Upper lobe of right lung (tissue), 1 donor: ENCODE data around the gene RNF41. TPM values are rescaled to one million over a fixed set of nuclear protein-coding genes. Genes with fewer than 3 reads are reported as not detected.

Source experiments
- ATAC-seq: fragments of 200-7000 bp; cut with Tn5 transposase; one replicate; pipeline ENCODE4 v1.9.1; 2020; ENCODE audit warnings: mild to moderate bottlenecking, moderate library complexity
- DNase-seq: peaks from one replicate; pipeline ENCODE4 v3.0.0-alpha.2; 2020
- H3K27ac ChIP-seq: fragments of 200-600 bp; one replicate; pipeline ENCODE4 v1.8.0; 2022
- H3K27me3 ChIP-seq: fragments of 200-600 bp; one replicate; pipeline ENCODE4 v1.8.0; 2022; ENCODE audit warnings: mild to moderate bottlenecking
- H3K36me3 ChIP-seq: fragments of 200-600 bp; one replicate; pipeline ENCODE4 v1.8.0; 2022
- H3K4me1 ChIP-seq: fragments of 200-600 bp; one replicate; pipeline ENCODE4 v1.8.0; 2022
- H3K4me3 ChIP-seq: fragments of 200-600 bp; one replicate; pipeline ENCODE4 v1.8.0; 2022; ENCODE audit warnings: mild to moderate bottlenecking
- H3K9me3 ChIP-seq: fragments of 200-600 bp; one replicate; pipeline ENCODE4 v1.8.0; 2022
- intact Hi-C: fragments of 100-400 bp; cut with DNase I; formaldehyde crosslinking; loops from one replicate; pipeline ENCODE4 v1.11.0; 2022
- total RNA-seq: library from RNA; stranded (reverse); fragmentation: NEBNext Ultra II Directional; extraction: Animal tissue kit (Norgen Biotek cat#: 25700); gene quantifications from one replicate; pipeline ENCODE4 v1.2.1, GENCODE V29; 2021
- TF ChIP-seq, protein P1 (sequence below): fragments of 200-600 bp; IDR thresholded peaks from one replicate; pipeline ENCODE4 v1.8.0; 2022; ENCODE audit warnings: antibody characterized with exemption
- donor health status: DM: no; HTN: yes; CAD: no; lungs with severe emphysema.

The RNF41 gene
- total RNA-seq, 1 donor from 2014 or later: 51.6 TPM

GRCh38 chr12:56206452-56207166, 15.1 kb downstream of the RNF41 start:
- Histone ChIP-seq H3K9me3 (no peaks in the 10 kb centered on the region), H3K4me3 (no peak overlapping the region), H3K4me1 (peaks cover 13% of the 10 kb centered on the region), H3K27ac (no peak overlapping the region), H3K36me3 (peaks cover 74% of the 10 kb centered on the region), H3K27me3 (no peaks in the 10 kb centered on the region)
- DNase-seq (no peak), ATAC-seq (peak; percentile 83)
- intact Hi-C loops: no loop called here
- TF ChIP-seq, protein P1, sequence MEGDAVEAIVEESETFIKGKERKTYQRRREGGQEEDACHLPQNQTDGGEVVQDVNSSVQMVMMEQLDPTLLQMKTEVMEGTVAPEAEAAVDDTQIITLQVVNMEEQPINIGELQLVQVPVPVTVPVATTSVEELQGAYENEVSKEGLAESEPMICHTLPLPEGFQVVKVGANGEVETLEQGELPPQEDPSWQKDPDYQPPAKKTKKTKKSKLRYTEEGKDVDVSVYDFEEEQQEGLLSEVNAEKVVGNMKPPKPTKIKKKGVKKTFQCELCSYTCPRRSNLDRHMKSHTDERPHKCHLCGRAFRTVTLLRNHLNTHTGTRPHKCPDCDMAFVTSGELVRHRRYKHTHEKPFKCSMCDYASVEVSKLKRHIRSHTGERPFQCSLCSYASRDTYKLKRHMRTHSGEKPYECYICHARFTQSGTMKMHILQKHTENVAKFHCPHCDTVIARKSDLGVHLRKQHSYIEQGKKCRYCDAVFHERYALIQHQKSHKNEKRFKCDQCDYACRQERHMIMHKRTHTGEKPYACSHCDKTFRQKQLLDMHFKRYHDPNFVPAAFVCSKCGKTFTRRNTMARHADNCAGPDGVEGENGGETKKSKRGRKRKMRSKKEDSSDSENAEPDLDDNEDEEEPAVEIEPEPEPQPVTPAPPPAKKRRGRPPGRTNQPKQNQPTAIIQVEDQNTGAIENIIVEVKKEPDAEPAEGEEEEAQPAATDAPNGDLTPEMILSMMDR: peak; percentile 49

DNA sequence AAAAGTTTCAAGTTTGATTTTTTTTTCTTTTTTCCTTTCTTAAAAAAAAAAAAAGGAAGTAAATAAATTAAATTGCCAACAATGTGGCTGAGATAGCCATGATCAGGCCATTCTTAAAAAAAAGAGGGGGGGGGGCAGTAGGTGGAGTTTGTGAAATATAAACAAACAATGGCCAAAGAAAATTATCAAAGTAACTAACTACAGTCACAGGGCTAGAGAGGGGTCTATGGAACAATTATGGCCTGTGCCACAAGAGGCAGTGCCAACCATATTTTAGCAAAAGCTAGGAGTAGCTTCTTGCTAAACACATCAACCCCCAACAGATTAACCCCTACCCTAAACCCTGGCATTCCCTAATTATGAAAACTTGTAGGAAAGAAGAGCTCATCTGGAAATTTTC, 16.3 kb downstream of the RNF41 start:
- ATAC-seq (no peak), DNase-seq (no peak)
- Histone ChIP-seq H3K36me3 (peaks cover 62% of the 10 kb centered on the region), H3K4me3 (no peak overlapping the region), H3K27ac (no peak overlapping the region), H3K4me1 (peaks cover 13% of the 10 kb centered on the region), H3K27me3 (no peaks in the 10 kb centered on the region), H3K9me3 (no peaks in the 10 kb centered on the region)
- TF ChIP-seq, protein P1: no peak
- intact Hi-C loops: no loop called here

- Histone ChIP-seq H3K9me3 (no peaks in the 10 kb centered on the region), H3K36me3 (peaks cover 50% of the 10 kb centered on the region), H3K4me3 (no peak overlapping the region), H3K27ac (no peak overlapping the region), H3K27me3 (no peaks in the 10 kb centered on the region), H3K4me1 (peaks cover 13% of the 10 kb centered on the region)
- intact Hi-C loops: no loop called here
- ATAC-seq (no peak), DNase-seq (no peak)
- TF ChIP-seq, protein P1: no peak
These were observed 17.4 kb downstream of the RNF41 start for GRCh38 chr12:56204275-56204674.

- Histone ChIP-seq H3K36me3 (peaks cover 36% of the 10 kb centered on the region), H3K27ac (peak overlapping the region; percentile 8)
- TF ChIP-seq, protein P1: no peak
These were observed 18.9 kb downstream of the RNF41 start for GRCh38 chr12:56202838-56203237.

DNA sequence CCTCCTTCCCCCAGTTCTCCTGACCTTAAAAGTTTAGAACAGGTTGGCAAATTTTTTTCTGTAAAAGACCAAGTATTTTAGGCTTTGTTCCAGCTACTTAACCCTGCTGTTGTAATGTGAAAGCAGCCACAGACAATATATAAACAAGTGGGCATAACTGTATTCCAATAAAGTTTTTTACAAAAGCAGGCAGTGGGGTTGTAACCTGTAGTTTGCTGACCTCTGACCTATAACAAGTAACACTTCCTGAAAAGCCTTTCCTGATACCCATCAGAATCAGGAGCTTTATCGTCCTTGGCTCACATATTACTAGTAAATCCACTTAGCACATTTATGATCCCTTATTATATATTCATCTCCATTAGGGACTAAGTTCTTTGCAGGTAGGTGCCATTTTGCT, 19.4 kb downstream of the RNF41 start:
- DNase-seq: no peak
- peak; percentile 7 for ATAC-seq
- H3K4me3 ChIP-seq: no peak overlapping the region
- H3K36me3 ChIP-seq: peaks cover 31% of the 10 kb centered on the region
- intact Hi-C loops: no loop called here
- H3K27ac ChIP-seq: peak overlapping the region; percentile 8
- TF ChIP-seq, protein P1: no peak
- no peaks in the 10 kb centered on the region for H3K9me3 ChIP-seq
- H3K27me3 ChIP-seq: no peaks in the 10 kb centered on the region
- peaks cover 13% of the 10 kb centered on the region for H3K4me1 ChIP-seq

More at GRCh38 chr12:56202838-56203237, 18.9 kb downstream of the RNF41 start:
- DNase-seq (no peak), ATAC-seq (no peak)
- no peaks in the 10 kb centered on the region for H3K9me3 ChIP-seq
- H3K4me3 ChIP-seq: no peak overlapping the region
- peaks cover 13% of the 10 kb centered on the region for H3K4me1 ChIP-seq
- no peaks in the 10 kb centered on the region for H3K27me3 ChIP-seq
- intact Hi-C loops: no loop called here
